Keratinocyte (primary cell): ENCODE results near the gene NRARP.

Experiments
- CTCF ChIP-seq, 3 experiments: IDR thresholded peaks in 1 of 3; conservative IDR thresholded peaks in 1 of 3; optimal IDR thresholded peaks in 1 of 3; 2 replicates in 2 of 3; 3 replicates in 1 of 3; pipeline versions ENCODE3 to v1.5.1; 2011; ENCODE audit warnings: low read length in 3 of 3, mild to moderate bottlenecking in 3 of 3, moderate library complexity in 2 of 3, control low read depth in 1 of 3, inconsistent platforms in 1 of 3; ENCODE audit not compliant: insufficient read depth in 2 of 3; ENCODE audit errors: extremely low read depth in 1 of 3
- EZH2 ChIP-seq: IDR thresholded peaks from one replicate; pipeline ENCODE4 v1.6.1; 2012; ENCODE audit warnings: inconsistent platforms, mild to moderate bottlenecking, low read length, moderate library complexity

DNA sequence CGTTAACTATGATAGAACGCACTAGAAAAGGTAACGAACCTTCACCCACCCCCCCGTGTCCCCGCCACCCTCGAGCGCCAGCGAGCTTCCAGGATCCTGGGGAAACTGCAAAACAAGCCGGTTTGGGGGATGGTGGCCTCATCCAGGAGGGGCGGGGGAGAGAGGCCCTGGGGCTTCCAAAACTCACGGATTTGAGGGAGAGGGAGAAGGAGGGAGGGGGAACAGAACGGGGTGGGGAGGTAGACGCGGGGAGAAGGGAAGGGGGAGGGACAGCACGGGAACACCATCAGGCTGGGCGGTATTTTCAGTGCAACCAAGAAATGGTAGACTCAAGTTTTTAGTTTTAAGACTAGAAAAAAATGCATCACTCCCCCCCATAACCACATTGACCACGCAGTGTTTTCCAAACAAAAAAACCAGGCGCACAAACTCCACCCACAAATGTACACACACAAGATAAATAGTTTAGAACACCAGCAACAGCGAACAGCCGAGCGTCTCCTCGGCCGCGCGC lies 1.4 kb downstream of the NRARP start:
- TF ChIP-seq CTCF (optimal IDR thresholded peaks at IDR 0.05 in 1 of 3, IDR thresholded peaks at IDR 0.05 in 1 of 3, conservative IDR thresholded peaks at IDR 0.05 in 1 of 3; ENCODE audit: extremely low read depth in 1 of 3, insufficient read depth in 2 of 3, low read length in 3 of 3) (no peak), EZH2 (no peak)
